Measurements from ENCODE around the gene WDR81. TPM values are rescaled to one million over a fixed set of nuclear protein-coding genes. Genes with fewer than 3 reads are reported as not detected.
"Not testable (repeated sequence)": the region's sequence is repeated elsewhere in the genome, so short reads cannot be mapped to it uniquely, and the experiment has no call there.

The WDR81 gene
- total RNA-seq, 1 experiment from 2014 or later: 17.4 TPM

DNA sequence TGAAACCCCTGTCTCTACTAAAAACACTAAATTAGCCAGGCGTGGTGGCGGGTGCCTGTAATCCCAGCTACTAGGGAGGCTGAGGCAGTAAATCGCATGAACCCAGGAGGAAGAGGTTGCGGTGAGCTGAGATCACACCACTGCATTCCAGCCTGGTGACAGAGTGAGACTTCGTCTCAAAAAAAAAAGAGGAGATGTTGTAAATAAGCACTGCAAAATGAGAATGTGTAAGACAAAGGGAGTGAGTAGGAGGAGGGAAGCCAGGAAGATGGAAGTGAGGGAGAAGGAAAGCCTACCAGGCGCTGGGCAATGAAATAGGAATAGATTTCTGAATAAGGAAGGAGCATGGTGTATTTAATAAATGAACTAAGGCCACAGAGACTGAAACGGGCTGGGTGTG lies 31.2 kb upstream of the WDR81 start:
- H3K36me3 Mint-ChIP-seq (ENCODE audit: insufficient read depth, unreplicated experiment): no peaks in the 10 kb centered on the region
- ChIA-PET POLR2A (no interaction called here), CTCF (interaction anchor here (1.3 kb wide), 1 partner anchor 20 kb away, joined by 4 read pairs; no protein-coding TSS in a partner anchor)
- BruUV-seq (replicated peaks): no TSS peak
- peaks cover 5% of the 10 kb centered on the region for H3K4me1 Mint-ChIP-seq (ENCODE audit: insufficient read depth, unreplicated experiment)
- DNase-seq (ENCODE audit: unreplicated experiment): no peak
- intact Hi-C loops (cut with micrococcal nuclease): no loop called here
- no peak for TF ChIP-seq CTCF (IDR thresholded peaks at IDR 0.05; ENCODE audit: unreplicated experiment)
- no peaks in the 10 kb centered on the region for H3K27me3 Mint-ChIP-seq (ENCODE audit: insufficient read depth, unreplicated experiment)
- peaks cover 7% of the 10 kb centered on the region for H3K9me3 Mint-ChIP-seq (ENCODE audit: unreplicated experiment)
- no peak overlapping the region for H3K4me3 Mint-ChIP-seq (ENCODE audit: unreplicated experiment)
- H3K27ac Mint-ChIP-seq (ENCODE audit: low read depth, unreplicated experiment): no peak overlapping the region

DNA sequence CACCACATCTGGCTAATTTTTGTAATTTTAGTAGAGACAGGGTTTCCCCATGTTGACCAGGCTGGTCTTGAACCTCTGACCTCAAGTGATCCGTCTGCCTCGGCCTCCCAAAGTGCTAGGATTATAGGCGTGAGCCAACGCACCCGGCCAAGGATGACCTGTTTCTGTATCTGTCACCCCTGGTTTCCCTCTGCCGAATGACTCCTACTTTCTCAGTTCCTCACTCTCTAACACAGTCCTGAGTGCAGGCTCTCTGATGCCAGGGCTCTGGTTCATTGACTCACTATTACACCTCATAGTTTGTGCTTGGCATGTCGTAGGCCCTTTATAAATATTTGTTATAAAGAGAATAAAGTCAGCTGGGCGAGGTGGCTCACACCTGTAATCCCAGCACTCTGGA lies 29.1 kb upstream of the WDR81 start:
- DNase-seq (ENCODE audit: unreplicated experiment): no peak
- CTCF ChIA-PET: no interaction called here
- TF ChIP-seq CTCF (IDR thresholded peaks at IDR 0.05; ENCODE audit: unreplicated experiment): no peak

GRCh38 chr17:1697681-1698080 lies 26.8 kb upstream of the WDR81 start:
- no peak for TF ChIP-seq CTCF (IDR thresholded peaks at IDR 0.05; ENCODE audit: unreplicated experiment)
- H3K36me3 Mint-ChIP-seq (ENCODE audit: insufficient read depth, unreplicated experiment): no peaks in the 10 kb centered on the region
- no TSS peak for BruUV-seq (replicated peaks)
- no peak overlapping the region for H3K27ac Mint-ChIP-seq (ENCODE audit: low read depth, unreplicated experiment)
- H3K27me3 Mint-ChIP-seq (ENCODE audit: insufficient read depth, unreplicated experiment): no peaks in the 10 kb centered on the region
- peaks cover 5% of the 10 kb centered on the region for H3K4me1 Mint-ChIP-seq (ENCODE audit: insufficient read depth, unreplicated experiment)
- intact Hi-C loops (cut with micrococcal nuclease): no loop called here
- no peaks in the 10 kb centered on the region for H3K9me3 Mint-ChIP-seq (ENCODE audit: unreplicated experiment)
- ChIA-PET CTCF (no interaction called here), POLR2A (no interaction called here)
- DNase-seq (ENCODE audit: unreplicated experiment): no peak
- no peak overlapping the region for H3K4me3 Mint-ChIP-seq (ENCODE audit: unreplicated experiment)

More for the DNA sequence above, 29.1 kb upstream of the WDR81 start:
- H3K36me3 Mint-ChIP-seq (ENCODE audit: insufficient read depth, unreplicated experiment): no peaks in the 10 kb centered on the region
- POLR2A ChIA-PET: no interaction called here
- intact Hi-C loops (cut with micrococcal nuclease): no loop called here
- peaks cover 5% of the 10 kb centered on the region for H3K4me1 Mint-ChIP-seq (ENCODE audit: insufficient read depth, unreplicated experiment)
- peaks cover 7% of the 10 kb centered on the region for H3K9me3 Mint-ChIP-seq (ENCODE audit: unreplicated experiment)
- H3K27me3 Mint-ChIP-seq (ENCODE audit: insufficient read depth, unreplicated experiment): no peaks in the 10 kb centered on the region
- BruUV-seq (replicated peaks): no TSS peak
- no peak overlapping the region for H3K4me3 Mint-ChIP-seq (ENCODE audit: unreplicated experiment)
- H3K27ac Mint-ChIP-seq (ENCODE audit: low read depth, unreplicated experiment): no peak overlapping the region

- H3K36me3 Mint-ChIP-seq (ENCODE audit: insufficient read depth, unreplicated experiment); H3K27ac Mint-ChIP-seq (ENCODE audit: low read depth, unreplicated experiment); BruUV-seq (replicated peaks); H3K27me3 Mint-ChIP-seq (ENCODE audit: insufficient read depth, unreplicated experiment); POLR2A ChIA-PET; intact Hi-C loops (cut with micrococcal nuclease); H3K4me3 Mint-ChIP-seq (ENCODE audit: unreplicated experiment); H3K9me3 Mint-ChIP-seq (ENCODE audit: unreplicated experiment); CTCF ChIA-PET; DNase-seq (ENCODE audit: unreplicated experiment); H3K4me1 Mint-ChIP-seq (ENCODE audit: insufficient read depth, unreplicated experiment): not testable (repeated sequence)
Observed at GRCh38 chr17:1699891-1700290, 24.6 kb upstream of the WDR81 start.

- BruUV-seq (replicated peaks): no TSS peak
- Mint-ChIP-seq H3K4me1 (ENCODE audit: insufficient read depth, unreplicated experiment) (no peaks in the 10 kb centered on the region), H3K9me3 (ENCODE audit: unreplicated experiment) (no peaks in the 10 kb centered on the region), H3K4me3 (ENCODE audit: unreplicated experiment) (no peak overlapping the region), H3K27ac (ENCODE audit: low read depth, unreplicated experiment) (no peak overlapping the region), H3K36me3 (ENCODE audit: insufficient read depth, unreplicated experiment) (no peaks in the 10 kb centered on the region), H3K27me3 (ENCODE audit: insufficient read depth, unreplicated experiment) (no peaks in the 10 kb centered on the region)
- TF ChIP-seq CTCF (IDR thresholded peaks at IDR 0.05; ENCODE audit: unreplicated experiment): no peak
- DNase-seq (ENCODE audit: unreplicated experiment): no peak
- CTCF ChIA-PET: interaction anchor here (0.7 to 1.2 kb wide), 2 partner anchors 13 to 14 kb away, joined by 4 read pairs; no protein-coding TSS in a partner anchor
- POLR2A ChIA-PET: interaction anchor here (1.8 kb wide), 1 partner anchor 14 kb away, joined by 4 read pairs; no protein-coding TSS in a partner anchor
- intact Hi-C loops (cut with micrococcal nuclease): no loop called here
Observed at GRCh38 chr17:1703063-1703462, 21.4 kb upstream of the WDR81 start.
